ENCODE measurements around the gene WRNIP1. TPM values are rescaled to one million over a fixed set of nuclear protein-coding genes. Genes with fewer than 3 reads are reported as not detected.

The WRNIP1 gene
- total and polyA plus RNA-seq, 9 of the 15 experiments (the other 6 are each of a cell fraction or from before 2014, with no cell fraction given) = 13.2 to 63.6 (median 48.6) TPM

DNA sequence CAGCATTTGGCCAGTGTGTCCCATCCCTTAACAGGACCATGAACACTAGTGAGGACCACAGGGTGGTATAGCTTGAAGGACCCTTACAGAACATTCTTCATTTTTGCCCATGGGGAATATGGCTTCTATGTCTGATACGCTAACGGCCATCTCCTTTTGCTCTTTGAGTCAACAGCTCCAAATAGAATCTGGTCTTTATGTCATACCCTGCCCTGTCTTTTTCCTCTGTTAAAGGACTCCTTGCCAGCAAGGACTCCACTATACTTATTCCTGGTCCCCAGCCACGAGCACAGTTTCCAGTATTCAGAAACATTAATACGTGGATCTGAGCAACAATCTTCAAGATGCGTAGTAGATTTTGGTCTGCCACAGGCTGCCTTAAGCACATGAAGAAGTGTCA lies 53.9 kb downstream of the WRNIP1 start:
- H3K4me3 ChIP-seq = no peak overlapping the region
- FAIRE-seq (no peak), DNase-seq (ENCODE audit: extremely low read depth in 1 of 4, low spot score in 3 of 4) (no peak), ATAC-seq (no peak)
- TF ChIP-seq ETV5 (CRISPR knock-in tag; IDR thresholded peaks at IDR 0.05; ENCODE audit: low read depth) (no peak), GATA2 (CRISPR knock-in tag; IDR thresholded peaks at IDR 0.05) (no peak), ZNF239 (CRISPR knock-in tag; IDR thresholded peaks at IDR 0.05) (no peak), ZNF217 (CRISPR knock-in tag; IDR thresholded peaks at IDR 0.05) (no peak), ZBTB7A (IDR thresholded peaks at IDR 0.05; ENCODE audit: borderline replicate concordance, control insufficient read depth, low read depth, low read length) (no peak), U2AF2 (optimal IDR thresholded peaks at IDR 0.05; ENCODE audit: low read depth, low read length) (no peak)
- TF ChIP-seq, protein P1, sequence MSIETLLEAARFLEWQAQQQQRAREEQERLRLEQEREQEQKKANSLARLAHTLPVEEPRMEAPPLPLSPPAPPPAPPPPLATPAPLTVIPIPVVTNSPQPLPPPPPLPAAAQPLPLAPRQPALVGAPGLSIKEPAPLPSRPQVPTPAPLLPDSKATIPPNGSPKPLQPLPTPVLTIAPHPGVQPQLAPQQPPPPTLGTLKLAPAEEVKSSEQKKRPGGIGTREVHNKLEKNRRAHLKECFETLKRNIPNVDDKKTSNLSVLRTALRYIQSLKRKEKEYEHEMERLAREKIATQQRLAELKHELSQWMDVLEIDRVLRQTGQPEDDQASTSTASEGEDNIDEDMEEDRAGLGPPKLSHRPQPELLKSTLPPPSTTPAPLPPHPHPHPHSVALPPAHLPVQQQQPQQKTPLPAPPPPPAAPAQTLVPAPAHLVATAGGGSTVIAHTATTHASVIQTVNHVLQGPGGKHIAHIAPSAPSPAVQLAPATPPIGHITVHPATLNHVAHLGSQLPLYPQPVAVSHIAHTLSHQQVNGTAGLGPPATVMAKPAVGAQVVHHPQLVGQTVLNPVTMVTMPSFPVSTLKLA (conservative IDR thresholded peaks at IDR 0.05) = no peak
- TF ChIP-seq, protein P2, sequence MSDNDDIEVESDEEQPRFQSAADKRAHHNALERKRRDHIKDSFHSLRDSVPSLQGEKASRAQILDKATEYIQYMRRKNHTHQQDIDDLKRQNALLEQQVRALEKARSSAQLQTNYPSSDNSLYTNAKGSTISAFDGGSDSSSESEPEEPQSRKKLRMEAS (CRISPR knock-in tag; IDR thresholded peaks at IDR 0.05) = no peak
- TF ChIP-seq, protein P3, sequence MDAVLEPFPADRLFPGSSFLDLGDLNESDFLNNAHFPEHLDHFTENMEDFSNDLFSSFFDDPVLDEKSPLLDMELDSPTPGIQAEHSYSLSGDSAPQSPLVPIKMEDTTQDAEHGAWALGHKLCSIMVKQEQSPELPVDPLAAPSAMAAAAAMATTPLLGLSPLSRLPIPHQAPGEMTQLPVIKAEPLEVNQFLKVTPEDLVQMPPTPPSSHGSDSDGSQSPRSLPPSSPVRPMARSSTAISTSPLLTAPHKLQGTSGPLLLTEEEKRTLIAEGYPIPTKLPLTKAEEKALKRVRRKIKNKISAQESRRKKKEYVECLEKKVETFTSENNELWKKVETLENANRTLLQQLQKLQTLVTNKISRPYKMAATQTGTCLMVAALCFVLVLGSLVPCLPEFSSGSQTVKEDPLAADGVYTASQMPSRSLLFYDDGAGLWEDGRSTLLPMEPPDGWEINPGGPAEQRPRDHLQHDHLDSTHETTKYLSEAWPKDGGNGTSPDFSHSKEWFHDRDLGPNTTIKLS (IDR thresholded peaks at IDR 0.05; ENCODE audit: borderline replicate concordance, low read depth) = no peak
- no TSS peak for BruUV-seq (replicated peaks)
- H3K9ac ChIP-seq (ENCODE audit: insufficient read depth in 1 of 2, low read depth in 2 of 2, low read length in 2 of 2) = no peak overlapping the region
- WGBS (ENCODE audit: insufficient coverage, low coverage, missing lambda C conversion rate) = 57% methylated on average over 5 of the region's 5 CpGs
- in situ Hi-C loops (cut with MboI) = no loop called here
- H3K4me2 ChIP-seq (ENCODE audit: insufficient read depth, low read length) = no peak overlapping the region
- ChIA-PET POLR2A (interaction anchor here (0.6 to 2.4 kb wide), 3 partner anchors 14 to 445 kb away, joined by 4 to 18 read pairs (median 5); partner anchors contain the start of gene SERPINB1), CTCF (ENCODE audit: low intra/inter-chr PET ratio) (interaction anchor here (0.6 kb wide), 1 partner anchor 1482 kb away, joined by 4 read pairs; no protein-coding TSS in a partner anchor)
- no peaks in the 10 kb centered on the region for H3K79me2 ChIP-seq (ENCODE audit: control insufficient read depth, insufficient read depth, low read length)
- H3K4me1 ChIP-seq (replicated peaks in 1 of 2; ENCODE audit: control insufficient read depth in 2 of 2, insufficient read depth in 2 of 2, low read length in 2 of 2) = no peaks in the 10 kb centered on the region
- H4K20me1 ChIP-seq (replicated peaks; ENCODE audit: control insufficient read depth, insufficient read depth, low read length) = no peaks in the 10 kb centered on the region
- no peaks in the 10 kb centered on the region for H3K36me3 ChIP-seq (ENCODE audit: control insufficient read depth, insufficient read depth, low read length)
- peaks cover 7% of the 10 kb centered on the region; the same call in 1 of the 2 replicates for H3K9me3 ChIP-seq (replicated peaks; ENCODE audit: control insufficient read depth, insufficient read depth, low read depth, low read length)
- H3K27ac ChIP-seq (ENCODE audit: extremely low read depth, low read depth, low read length) = no peak overlapping the region
- intact Hi-C loops (cut with micrococcal nuclease) = no loop called here
- H3K9me1 ChIP-seq (ENCODE audit: control insufficient read depth, insufficient read depth, low read length) = no peaks in the 10 kb centered on the region
- no peak overlapping the region for H2AFZ ChIP-seq (ENCODE audit: low read depth, low read length)
- H3K27me3 ChIP-seq (ENCODE audit: control insufficient read depth in 2 of 2, insufficient read depth in 2 of 2, low read length in 2 of 2) = no peaks in the 10 kb centered on the region
